Nephron (organoid): ENCODE measurements around the gene SEC24D.

Source experiments
- H3K27ac Mint-ChIP-seq, 3 experiments: 2 replicates each; pipeline ENCODE4 v1.8.0; 2020; ENCODE audit warnings: mixed read lengths in 3 of 3, mild to moderate bottlenecking in 2 of 3, moderate library complexity in 1 of 3
- H3K27me3 Mint-ChIP-seq: 2 replicates; pipeline ENCODE4 v1.8.0; 2021; ENCODE audit warnings: low read depth, mild to moderate bottlenecking, moderate library complexity, mixed read lengths
- H3K36me3 Mint-ChIP-seq: 2 replicates; pipeline ENCODE4 v1.8.0; 2020; ENCODE audit warnings: low read depth, mixed read lengths
- H3K4me1 Mint-ChIP-seq: 2 replicates; pipeline ENCODE4 v1.8.0; 2020; ENCODE audit warnings: mixed read lengths
- H3K4me3 Mint-ChIP-seq, 3 experiments: 2 replicates each; pipeline ENCODE4 v1.8.0; 2020; ENCODE audit warnings: mild to moderate bottlenecking in 3 of 3, mixed read lengths in 3 of 3, moderate library complexity in 2 of 3
- H3K9me3 Mint-ChIP-seq: 2 replicates; pipeline ENCODE4 v1.8.0; 2020; ENCODE audit warnings: mixed read lengths
- CTCF ChIP-seq, 3 experiments: fragments of 200-600 bp; sonication (generic); IDR thresholded peaks; one replicate each; pipeline ENCODE4 v1.5.0; 2021; ENCODE audit warnings: antibody characterized with exemption in 3 of 3; ENCODE audit not compliant: unreplicated experiment in 3 of 3

The SEC24D gene

GRCh38 chr4:118734491-118735205, 101.3 kb downstream of the SEC24D start:
- Mint-ChIP-seq H3K36me3 (peaks cover 47% of the 10 kb centered on the region), H3K4me1 (peaks cover 11% of the 10 kb centered on the region), H3K4me3 (no peak overlapping the region), H3K27me3 (no peaks in the 10 kb centered on the region), H3K27ac (peak overlapping the region in 2 of 3 experiments; percentile 23 to 40), H3K9me3 (no peaks in the 10 kb centered on the region)
- TF ChIP-seq CTCF (IDR thresholded peaks at IDR 0.05; ENCODE audit: unreplicated experiment in 3 of 3), result no peak

GRCh38 chr4:118732591-118733330, 103.2 kb downstream of the SEC24D start:
- Mint-ChIP-seq H3K27me3 (no peaks in the 10 kb centered on the region), H3K4me1 (peaks cover 11% of the 10 kb centered on the region), H3K4me3 (no peak overlapping the region), H3K27ac (peak overlapping the region in 2 of 3 experiments; percentile 12 to 29), H3K9me3 (no peaks in the 10 kb centered on the region), H3K36me3 (peaks cover 47% of the 10 kb centered on the region)
- TF ChIP-seq CTCF (IDR thresholded peaks at IDR 0.05; ENCODE audit: unreplicated experiment in 3 of 3), result no peak

GRCh38 chr4:118730683-118731082, 105.2 kb downstream of the SEC24D start:
- Mint-ChIP-seq H3K27ac (no peak overlapping the region), H3K9me3 (no peaks in the 10 kb centered on the region), H3K4me3 (no peak overlapping the region), H3K4me1 (peaks cover 11% of the 10 kb centered on the region), H3K36me3 (peaks cover 47% of the 10 kb centered on the region), H3K27me3 (no peaks in the 10 kb centered on the region)
- no peak for TF ChIP-seq CTCF (IDR thresholded peaks at IDR 0.05; ENCODE audit: unreplicated experiment in 3 of 3)

- Mint-ChIP-seq H3K4me1 (peaks cover 7% of the 10 kb centered on the region), H3K9me3 (no peaks in the 10 kb centered on the region), H3K27ac (no peak overlapping the region), H3K4me3 (no peak overlapping the region), H3K27me3 (no peaks in the 10 kb centered on the region), H3K36me3 (peaks cover 42% of the 10 kb centered on the region)
- no peak for TF ChIP-seq CTCF (IDR thresholded peaks at IDR 0.05; ENCODE audit: unreplicated experiment in 3 of 3)
These were observed 106.3 kb downstream of the SEC24D start for GRCh38 chr4:118729287-118730286.

GRCh38 chr4:118727360-118727759, 108.6 kb downstream of the SEC24D start:
- peaks cover 36% of the 10 kb centered on the region for H3K36me3 Mint-ChIP-seq
- H3K9me3 Mint-ChIP-seq, result no peaks in the 10 kb centered on the region
- no peak overlapping the region for H3K27ac Mint-ChIP-seq
- peaks cover 1% of the 10 kb centered on the region for H3K4me1 Mint-ChIP-seq
- TF ChIP-seq CTCF (IDR thresholded peaks at IDR 0.05; ENCODE audit: unreplicated experiment in 3 of 3), result no peak
- no peak overlapping the region for H3K4me3 Mint-ChIP-seq
- no peaks in the 10 kb centered on the region for H3K27me3 Mint-ChIP-seq
